NCI-H345 (cell line): Measurements from ENCODE around the gene ZNHIT2.
"Not testable (repeated sequence)": the region's sequence is repeated elsewhere in the genome, so short reads cannot be mapped to it uniquely, and the experiment has no call there.

ENCODE experiments used
- DNase-seq: peaks from one replicate; lab custom pipeline; 2025; lab: John Stamatoyannopoulos, UW

ZNHIT2 gene

DNA sequence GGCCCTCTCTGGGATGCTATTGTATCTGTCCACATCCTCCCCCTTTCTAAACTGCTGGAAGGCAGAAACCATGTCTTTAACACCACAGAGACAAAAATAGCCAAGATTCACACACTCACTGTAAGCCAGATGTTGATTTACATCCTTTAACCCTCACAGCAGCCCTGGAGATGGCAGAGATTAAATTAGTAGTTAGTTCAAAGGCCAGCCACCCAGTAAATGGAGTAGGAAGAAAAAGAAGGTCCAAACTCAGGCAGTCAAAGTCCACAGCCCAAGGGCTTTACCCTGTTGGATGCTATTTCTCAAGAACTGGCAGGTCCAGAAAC, 2.1 kb upstream of the ZNHIT2 start:
- no peak for DNase-seq

DNA sequence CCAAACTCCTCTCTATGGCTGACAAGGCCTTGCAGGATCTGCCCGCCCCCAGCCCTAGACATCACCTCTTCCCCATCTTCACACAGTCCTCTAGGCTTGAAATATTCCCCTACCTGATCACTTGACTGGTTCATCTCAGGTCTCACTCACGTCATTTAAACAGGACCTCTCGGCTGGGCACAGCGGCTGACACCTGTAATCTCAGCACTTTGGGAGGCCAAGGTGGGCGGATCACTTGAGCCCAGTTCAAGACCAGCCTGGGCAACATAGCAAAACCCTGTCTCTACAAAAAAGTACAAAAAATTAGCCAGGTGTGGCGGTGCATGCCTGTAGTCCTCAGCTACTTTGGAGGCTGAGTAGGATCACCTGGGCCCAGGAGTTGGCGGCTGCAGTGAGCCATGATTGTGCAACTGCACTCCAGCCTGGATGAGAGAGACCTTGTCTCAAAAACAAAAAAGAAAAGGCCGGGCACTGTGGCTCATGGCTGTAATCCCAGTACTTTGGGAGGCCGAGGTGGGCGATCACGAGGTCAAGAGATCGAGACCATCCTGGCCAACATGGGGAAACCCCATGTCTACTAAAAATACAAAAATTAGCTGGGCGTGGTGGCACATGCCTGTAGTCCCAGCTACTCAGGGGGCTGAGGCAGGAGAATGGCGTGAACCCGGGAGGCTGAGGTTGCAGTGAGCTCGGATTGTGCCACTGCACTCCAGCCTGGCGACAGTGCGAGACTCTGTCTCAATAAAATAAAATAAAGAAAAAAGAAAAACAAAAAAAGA, 1.6 kb upstream of the ZNHIT2 start:
- not testable (repeated sequence) for DNase-seq

DNA sequence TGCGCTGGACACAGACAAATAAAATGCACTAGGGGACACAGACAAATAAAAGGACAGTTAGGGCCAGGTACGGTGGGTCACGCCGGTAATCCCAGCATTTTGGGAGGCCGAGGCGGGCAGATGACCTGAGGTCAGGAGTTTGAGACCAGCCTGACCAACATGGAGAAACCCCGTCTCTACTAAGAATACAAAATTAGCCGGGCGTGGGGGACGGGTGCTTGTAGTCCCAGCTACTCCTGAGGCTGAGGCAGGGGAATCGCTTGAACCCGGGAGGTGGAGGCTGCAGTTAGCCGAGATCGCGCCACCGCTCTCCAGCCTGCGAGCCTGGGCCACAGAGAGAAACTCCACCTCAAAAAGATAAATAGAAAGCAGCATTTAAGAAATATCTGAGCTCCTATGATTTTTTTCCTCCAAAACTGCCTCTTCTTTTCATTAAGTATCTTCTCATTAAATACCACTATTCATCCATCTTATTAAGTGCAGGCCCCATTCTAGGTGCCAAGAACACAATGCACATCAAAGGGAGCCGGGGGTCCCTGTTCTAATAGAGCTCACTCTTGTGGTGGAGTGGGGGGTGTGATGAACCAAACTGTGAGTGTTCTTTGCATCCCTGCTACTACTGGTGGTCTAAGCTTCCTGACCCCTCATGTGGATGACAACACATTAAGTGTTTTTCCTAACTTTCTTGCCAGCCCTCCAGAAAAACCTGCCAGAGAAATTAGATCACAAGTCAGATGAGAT, 766 bp upstream of the ZNHIT2 start:
- no peak for DNase-seq

DNA sequence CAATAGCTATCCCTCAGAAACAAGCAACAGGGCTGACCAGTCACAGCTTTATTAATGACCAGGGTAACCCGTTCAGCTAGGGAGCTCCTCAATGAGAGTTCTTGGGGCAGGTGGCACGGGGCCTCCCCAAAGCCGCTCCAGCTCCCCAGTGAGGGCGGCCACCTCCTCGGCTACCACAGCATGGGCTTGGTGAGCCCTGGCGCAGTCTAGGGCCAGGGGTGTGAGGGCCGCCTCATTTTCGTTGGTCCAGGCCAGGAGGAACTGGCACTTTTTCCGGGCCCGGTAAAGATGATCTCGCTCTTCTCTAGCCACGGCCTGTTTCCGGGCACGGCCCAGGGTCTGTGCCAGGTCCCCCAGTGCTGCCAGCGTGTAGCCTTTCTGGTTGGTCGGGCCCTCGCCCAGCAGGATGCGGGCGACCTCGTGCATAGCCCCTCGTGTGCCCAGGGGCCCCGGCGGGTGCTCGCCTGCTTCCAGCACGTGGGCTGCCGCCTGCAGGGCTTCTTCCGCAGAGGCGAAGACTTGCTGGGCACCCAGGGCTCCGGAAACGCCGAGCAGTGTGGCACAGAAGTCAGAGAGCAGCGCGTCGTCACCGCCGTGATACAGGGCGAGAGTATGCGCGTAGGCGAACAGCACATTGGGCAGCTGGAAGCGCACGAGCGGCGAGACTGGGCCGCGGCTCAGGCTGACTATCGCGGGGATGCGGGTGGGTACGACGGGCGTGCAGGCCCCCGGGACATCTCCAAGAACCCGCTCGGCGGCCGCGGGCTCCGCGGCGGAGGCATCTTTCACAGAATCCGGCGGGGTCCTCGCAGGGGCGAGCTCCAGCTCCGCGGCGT, 913 bp downstream of the ZNHIT2 start:
- DNase-seq, result peak; percentile 29

DNA sequence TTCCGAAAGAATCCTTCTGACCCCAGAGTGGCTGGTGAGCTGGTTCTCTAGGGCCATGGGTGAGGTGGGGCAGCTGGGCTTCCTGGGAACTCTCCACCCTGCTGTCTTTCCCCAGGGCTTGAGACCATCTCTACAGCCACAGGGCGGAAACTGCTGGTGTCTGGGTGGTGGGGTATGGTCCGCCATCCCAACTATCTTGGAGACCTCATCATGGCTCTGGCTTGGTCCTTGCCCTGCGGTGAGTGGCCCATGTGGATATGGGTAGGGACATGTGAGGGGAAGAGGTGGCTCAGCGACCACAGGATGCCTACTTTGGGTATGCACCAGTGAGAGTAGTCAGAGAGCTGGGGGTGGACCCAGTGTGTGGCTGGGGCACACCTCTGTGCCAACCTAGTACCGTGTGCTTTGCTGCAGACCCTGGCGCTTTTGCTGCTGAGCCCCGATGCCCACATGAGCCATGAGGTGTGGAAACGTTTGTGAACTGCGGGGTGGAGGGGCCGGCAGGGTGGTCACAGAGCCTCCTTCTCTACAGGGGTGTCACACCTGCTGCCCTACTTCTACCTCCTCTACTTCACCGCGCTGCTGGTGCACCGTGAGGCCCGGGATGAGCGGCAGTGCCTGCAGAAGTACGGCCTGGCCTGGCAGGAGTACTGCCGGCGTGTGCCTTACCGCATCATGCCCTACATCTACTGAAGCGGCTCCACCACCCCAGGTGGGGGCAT, 2.0 kb downstream of the ZNHIT2 start:
- DNase-seq, result no peak

DNA sequence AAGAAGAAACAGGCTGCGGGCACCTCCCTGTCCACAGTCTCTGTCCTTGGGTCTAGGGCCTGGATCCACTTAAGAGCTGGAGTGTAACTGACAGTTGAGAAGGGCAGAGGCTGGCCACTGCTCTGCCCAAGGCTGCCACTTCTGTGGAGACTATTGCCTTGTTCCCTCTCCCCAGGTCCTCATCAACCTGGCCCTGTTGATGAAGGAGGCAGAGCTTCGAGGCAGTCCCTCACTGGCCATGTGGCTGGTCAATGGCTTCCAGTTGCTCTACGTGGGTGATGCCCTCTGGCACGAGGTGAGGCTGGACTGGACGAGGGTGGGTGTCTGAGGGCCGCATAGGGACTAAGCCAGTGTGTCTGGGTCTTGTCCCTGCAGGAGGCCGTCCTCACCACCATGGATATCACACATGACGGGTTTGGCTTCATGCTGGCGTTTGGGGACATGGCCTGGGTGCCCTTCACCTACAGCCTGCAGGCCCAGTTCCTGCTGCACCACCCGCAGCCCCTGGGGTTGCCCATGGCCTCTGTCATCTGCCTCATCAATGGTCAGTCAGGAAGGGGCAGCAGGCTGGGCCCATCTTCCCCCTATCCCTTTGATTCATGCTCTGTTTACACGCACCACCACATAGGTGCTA, 2.8 kb downstream of the ZNHIT2 start:
- no peak for DNase-seq

DNA sequence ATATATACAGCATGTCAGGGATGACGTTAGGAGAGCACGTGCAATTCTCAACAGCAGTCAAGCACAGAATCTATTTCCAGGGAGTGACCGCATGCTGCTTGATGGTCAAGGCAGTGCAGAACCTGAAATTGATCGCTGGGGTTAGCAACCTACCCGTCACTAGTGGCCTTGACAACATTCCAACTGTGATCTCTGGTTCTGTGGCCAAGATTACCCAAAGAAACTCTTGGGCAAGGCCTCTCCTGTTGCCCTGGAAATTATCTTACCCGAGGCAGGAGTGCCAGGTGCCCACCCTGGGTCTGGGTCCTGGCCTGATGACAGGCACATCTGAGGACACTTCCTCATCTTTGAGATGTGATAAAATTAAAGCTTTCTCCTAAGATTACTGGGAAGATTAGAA, 3.7 kb downstream of the ZNHIT2 start:
- DNase-seq, result no peak

DNA sequence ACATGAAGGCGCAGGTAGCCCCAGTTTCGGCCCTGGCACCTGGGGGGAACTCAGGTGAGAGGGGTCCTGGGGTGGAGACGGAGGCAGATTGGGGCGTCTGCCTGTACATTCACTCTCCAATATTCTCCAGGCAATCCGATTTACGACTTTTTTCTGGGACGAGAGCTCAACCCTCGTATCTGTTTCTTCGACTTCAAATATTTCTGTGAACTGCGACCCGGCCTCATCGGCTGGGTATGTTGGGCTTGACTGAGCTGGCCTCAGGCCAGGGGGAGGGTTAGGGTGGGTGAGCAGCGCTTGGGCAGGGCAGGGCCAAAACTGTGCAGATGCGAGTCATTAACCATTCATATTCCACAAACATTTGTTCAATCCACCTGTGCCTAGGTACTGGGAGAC, 4.1 kb downstream of the ZNHIT2 start:
- no peak for DNase-seq

DNA sequence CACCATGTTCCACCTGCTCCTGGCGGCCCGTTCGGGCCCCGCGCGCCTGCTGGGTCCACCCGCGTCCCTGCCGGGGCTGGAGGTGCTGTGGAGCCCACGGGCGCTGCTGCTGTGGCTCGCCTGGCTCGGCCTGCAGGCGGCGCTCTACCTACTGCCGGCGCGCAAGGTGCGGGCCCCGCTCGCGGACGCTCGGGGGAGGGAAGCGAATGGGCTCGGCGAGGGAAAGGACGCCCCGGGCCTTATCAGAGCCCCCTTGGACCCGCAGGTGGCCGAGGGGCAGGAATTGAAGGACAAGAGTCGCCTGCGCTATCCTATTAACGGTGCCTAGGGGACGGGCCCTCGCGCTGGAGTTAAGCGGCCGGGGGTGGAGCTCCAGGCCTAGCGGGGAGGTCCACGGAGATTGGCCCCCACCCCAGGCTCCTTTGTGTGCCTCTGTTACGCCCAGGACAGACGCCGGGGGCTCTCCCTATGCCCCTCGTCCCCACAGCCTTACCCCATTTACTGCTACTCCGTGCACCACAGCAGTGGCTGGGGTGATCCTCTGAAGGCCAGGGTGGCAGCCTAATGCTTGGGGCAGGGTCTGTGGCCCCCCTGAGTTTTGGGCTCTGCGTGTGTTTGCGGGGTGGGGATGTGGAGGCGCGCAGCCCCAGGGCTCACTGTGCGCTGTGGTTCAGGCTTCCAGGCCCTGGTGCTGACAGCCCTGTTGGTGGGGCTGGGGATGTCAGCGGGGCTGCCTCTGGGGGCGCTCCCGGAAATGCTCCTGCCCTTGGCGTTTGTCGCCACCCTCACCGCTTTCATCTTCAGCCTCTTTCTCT, 4.7 kb downstream of the ZNHIT2 start:
- DNase-seq, result peak; percentile 67

DNA sequence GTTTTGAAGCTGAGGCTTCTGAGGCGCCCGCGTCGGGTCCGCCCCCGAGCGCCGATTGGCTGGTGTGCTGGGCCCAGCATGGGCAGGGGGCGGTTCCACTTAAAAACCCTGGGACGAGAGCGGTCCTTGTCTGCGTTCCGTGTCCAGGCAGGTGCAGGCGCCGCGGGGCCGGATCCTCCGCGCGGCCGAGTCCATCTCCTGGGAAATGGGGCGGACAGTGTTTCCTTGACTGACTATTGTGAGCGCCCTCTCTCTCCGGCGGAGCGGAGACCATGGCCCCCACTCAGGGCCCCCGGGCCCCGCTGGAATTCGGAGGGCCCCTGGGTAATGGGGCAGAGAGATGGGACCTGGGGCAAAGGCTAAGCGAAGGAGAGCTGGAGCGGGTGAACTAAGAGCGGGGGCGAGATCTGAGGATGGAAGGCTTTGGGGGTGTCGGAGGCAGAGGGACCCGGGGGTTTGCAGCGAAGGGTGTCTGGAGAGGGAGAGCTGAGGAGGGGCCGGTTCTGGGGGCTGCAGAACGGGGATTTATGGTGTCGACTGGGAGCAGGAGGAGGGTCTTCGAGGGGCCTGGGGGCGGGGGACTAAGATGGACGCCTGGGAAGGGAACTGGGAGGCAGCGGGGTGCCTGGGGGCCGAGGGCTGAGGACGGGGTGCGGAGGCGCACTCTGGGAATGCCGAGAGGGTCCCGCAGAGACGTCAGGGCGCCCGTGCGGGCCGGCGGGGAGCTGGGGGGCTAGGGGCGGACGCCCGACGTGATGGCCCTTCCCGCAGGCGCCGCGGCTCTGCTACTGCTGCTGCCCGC, 5.6 kb downstream of the ZNHIT2 start, which contains the start of gene TM7SF2:
TSS of gene TM7SF2 (plus strand) at position 129 of the 802 bp plus-strand sequence. CDS start at position 273, 144 bp downstream.
- peak; percentile 98 for DNase-seq

DNA sequence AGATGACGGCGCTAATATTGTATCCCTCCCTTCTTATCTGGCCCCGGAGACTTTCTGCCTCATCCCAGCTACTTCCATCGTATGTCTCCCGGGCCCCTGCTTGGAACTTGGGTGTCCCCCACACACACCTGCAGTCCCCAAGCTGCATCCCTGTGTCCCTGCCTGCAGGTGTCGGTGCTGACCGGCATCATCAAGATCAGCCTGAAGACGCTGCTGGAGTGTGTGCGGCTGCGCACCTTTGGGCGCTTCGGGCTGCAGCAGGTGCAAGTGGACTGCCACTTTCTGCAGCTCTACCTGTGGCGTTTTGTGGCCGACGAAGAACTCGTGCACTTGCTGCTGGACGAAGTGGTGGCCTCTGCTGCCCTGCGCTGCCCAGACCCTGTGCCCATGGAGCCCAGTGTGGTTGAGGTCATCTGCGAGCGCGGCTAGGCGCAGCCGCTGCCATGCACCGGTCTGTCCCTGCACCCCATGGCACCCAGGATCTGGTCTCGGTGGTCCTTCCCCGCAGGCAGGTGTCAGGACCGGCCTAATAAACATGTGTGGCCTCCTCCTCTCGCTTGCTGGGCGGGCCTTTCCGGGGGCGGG, 6.2 kb downstream of the ZNHIT2 start:
- DNase-seq, result no peak

DNA sequence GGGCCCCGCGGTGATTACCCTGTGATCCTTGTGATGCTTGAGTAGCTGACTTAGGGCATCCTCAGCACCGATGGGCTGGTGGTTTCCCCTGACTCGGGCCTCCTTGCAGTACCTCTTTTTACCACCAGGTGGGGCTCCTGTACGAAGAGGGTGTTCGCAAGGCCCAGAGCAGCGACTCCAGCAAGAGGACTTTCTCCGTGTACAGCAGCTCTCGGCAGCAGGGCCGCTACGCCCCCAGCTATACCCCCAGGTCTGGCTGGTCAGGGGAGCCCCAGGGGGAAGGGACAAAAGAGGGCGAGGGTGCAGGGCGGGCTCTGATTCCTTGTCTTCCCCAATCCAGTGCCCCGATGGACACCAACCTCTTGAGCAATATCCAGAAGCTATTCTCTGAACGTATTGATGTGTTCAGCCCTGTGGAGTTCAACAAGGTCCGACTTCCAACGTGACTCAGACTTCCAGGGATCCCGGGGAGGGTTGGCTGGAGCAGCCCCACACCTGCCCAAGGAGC, 7.1 kb downstream of the ZNHIT2 start:
- DNase-seq, result peak; percentile 81

DNA sequence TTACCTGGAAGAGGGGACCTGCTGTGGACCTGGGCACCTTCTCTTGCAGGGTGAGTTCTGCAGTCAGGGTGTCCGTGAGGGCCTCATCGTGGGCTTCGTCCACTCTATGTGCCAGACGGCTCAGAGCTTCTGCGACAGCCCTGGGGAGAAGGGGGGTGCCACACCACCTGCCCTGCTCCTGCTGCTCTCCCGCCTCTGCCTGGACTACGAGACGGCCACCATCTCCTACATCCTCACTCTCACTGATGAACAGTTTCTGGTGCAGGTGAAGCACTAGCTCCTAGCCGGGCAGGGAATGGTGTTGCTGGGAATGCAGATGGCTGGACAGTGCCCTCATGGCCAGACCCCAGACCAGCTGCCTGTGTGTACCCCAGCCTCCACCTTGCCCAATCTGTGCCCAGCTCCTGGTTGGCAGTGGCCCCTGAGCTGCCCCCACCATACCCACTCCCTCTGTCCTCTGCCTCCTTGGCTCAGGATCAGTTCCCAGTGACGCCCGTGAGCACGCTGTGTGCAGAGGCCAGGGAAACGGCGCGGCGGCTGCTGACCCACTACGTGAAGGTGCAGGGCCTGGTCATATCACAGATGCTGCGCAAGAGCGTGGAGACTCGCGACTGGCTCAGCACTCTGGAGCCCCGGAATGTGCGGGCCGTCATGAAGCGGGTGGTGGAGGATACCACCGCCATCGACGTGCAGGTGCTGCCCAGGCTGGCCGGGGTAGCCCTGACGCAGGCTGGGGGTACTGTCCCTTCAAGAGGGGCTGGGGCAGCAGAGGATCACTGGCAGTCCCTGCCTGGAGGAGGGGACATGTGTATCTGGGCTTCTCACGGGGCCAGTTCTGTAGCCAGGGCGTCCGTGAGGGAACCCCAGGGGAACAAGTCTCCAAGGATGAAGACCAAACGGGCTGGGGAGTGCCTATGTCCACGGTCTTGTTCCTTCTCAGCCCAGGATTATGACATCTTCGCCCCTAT, 8.0 kb downstream of the ZNHIT2 start:
- DNase-seq, result no peak

DNA sequence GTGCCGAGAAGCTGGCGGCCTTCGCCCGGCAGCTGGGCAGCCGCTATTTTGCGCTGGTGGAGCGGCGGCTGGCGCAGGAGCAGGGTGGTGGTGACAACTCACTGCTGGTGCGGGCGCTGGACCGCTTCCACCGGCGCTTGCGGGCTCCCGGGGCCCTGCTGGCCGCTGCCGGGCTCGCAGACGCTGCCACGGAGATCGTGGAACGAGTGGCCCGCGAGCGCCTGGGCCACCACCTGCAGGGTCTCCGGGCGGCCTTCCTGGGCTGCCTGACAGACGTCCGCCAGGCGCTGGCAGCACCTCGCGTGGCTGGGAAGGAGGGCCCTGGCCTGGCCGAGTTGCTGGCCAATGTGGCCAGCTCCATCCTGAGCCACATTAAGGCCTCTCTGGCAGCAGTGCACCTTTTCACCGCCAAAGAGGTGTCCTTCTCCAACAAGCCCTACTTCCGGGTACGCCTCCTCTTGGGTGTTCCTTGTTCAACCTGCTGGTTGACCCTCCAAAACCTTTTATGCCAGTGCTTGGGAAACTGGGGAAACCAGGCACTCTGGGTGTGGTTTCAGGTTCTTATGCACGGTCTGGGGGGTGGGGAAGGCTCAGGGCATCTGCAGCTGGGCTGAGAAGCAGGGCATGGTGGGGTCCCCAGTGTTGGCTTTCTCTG, 8.9 kb downstream of the ZNHIT2 start:
- DNase-seq, result no peak

DNA sequence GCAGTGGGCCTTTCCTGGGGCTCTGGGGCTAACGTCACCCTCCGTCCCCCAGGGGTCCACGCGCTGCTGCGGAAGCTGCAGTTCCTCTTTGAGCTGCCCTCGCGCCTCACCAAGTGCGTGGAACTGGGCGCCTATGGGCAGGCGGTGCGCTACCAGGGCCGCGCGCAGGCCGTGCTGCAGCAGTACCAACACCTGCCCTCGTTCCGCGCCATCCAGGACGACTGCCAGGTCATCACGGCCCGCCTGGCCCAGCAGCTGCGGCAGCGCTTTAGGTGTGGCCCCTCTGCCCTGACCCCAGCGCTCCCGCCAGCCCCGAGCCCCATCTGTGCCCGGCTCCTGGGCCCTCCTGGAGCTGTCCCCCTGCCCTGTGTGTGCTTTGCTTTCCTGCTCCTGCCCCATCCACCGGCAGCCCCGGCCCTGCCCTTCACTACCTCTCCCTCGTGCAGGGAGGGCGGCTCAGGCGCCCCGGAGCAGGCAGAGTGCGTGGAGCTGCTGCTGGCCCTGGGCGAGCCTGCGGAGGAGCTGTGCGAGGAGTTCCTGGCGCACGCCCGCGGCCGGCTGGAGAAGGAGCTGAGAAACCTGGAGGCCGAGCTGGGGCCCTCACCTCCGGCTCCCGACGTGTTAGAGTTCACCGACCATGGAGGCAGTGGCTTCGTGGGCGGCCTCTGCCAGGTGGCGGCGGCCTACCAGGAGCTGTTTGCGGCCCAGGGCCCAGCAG, 9.6 kb downstream of the ZNHIT2 start:
- DNase-seq, result no peak

DNA sequence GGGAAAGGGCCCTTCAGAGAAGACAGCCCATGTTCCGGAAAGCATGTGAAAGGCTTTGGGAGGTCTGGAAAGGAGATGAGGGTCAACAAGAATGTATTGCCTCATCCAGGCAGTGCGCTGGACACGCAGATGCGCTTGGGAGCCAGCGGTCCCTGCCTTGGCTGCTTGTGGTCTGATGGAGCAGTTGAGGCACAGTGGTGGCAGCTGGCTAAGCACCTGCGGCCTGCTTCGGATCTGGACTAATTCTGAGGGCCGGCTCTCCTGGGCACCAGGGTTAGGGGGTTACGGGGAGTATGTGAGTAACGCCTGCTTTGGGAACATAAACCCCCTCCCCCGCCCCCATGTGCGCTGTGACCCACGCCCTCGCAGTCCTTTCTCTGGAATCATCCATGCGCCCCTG, 10.4 kb downstream of the ZNHIT2 start:
- no peak for DNase-seq

DNA sequence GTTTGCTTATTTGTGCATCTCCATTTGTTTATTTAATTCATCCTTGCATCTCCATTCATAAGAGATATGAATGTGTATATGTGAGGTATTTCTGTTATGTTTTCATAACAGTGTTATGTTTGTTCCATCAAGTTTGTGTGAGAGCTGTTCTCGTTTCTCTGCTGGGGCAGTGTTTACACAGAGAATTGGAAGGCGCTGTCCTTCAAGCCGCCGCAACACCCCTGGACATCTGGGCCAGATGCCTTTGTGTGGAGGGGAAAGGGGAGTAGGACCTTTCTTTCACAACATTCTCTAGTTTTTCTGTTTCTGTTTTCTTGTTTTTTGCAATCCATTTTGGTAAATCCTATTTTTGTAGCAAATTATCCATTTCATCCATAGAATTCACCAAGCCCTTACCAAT, 12.9 kb downstream of the ZNHIT2 start:
- no peak for DNase-seq
